Cardiac muscle cell (in vitro differentiated cells and primary cell): Measurements from ENCODE around the gene CABCOCO1. TPM values are rescaled to one million over a fixed set of nuclear protein-coding genes. Genes with fewer than 3 reads are reported as not detected.

Experiments used
- DNase-seq, 2 donors: peaks; one replicate each; pipeline versions ENCODE4 v3.0.0 to v3.0.0-alpha.2; 2010 to 2017; ENCODE audit warnings: low read depth in 1 of 2, low spot score in 1 of 2
- H3K27ac ChIP-seq: fragments of 200-600 bp; sonication (generic); 2 replicates; pipeline ENCODE4 v1.5.1; 2016
- H3K27me3 ChIP-seq: fragments of 200-600 bp; sonication (generic); 2 replicates; pipeline ENCODE4 v1.6.0; 2016; ENCODE audit warnings: control low read depth
- H3K36me3 ChIP-seq: fragments of 200-600 bp; sonication (generic); 2 replicates; pipeline ENCODE4 v1.5.1; 2016; ENCODE audit warnings: control low read depth
- H3K4me1 ChIP-seq: fragments of 200-600 bp; sonication (generic); 2 replicates; pipeline ENCODE4 v1.8.1; 2017; ENCODE audit warnings: low read depth, mild to moderate bottlenecking, mixed run types
- H3K4me3 ChIP-seq: fragments of 200-600 bp; sonication (generic); 2 replicates; pipeline ENCODE4 v1.5.1; 2016; ENCODE audit warnings: mild to moderate bottlenecking
- H3K9me3 ChIP-seq: fragments of 200-600 bp; sonication (generic); 2 replicates; pipeline ENCODE4 v1.5.1; 2017; ENCODE audit warnings: low read depth, mild to moderate bottlenecking, control low read depth
- CTCF ChIP-seq: IDR thresholded peaks from 2 replicates; pipeline ENCODE4 v1.5.1; 2012; ENCODE audit warnings: low read depth, mild to moderate bottlenecking, low read length
- polyA plus RNA-seq: library from polyadenylated mRNA; unstranded; fragments of >200 nt; fragmentation: Nextera tagmentation; extraction: Ambion mirVana; gene quantifications from 2 replicates; pipeline ENCODE4 v1.2.1, GENCODE V29; 2016
- total RNA-seq: library from RNA; depleted of rRNA; stranded (reverse); fragments of >200 nt; gene quantifications from 2 replicates; pipeline ENCODE4 v1.2.3, GENCODE V29; 2016

The CABCOCO1 gene
- total and polyA plus RNA-seq, 2 experiments from 2014 or later: 1.5 TPM

GRCh38 chr10:61805091-61805490 lies 142.4 kb downstream of the CABCOCO1 start:
- H3K27ac ChIP-seq: no peak overlapping the region
- peaks cover 7% of the 10 kb centered on the region for H3K4me1 ChIP-seq
- H3K4me3 ChIP-seq: no peak overlapping the region
- no peak for TF ChIP-seq CTCF
- H3K36me3 ChIP-seq: no peaks in the 10 kb centered on the region
- no peak for DNase-seq
- no peaks in the 10 kb centered on the region for H3K27me3 ChIP-seq
- no peaks in the 10 kb centered on the region for H3K9me3 ChIP-seq

GRCh38 chr10:61810263-61810662 lies 147.5 kb downstream of the CABCOCO1 start:
- Histone ChIP-seq H3K36me3 (no peaks in the 10 kb centered on the region), H3K4me1 (peaks cover 7% of the 10 kb centered on the region), H3K4me3 (no peak overlapping the region), H3K27me3 (no peaks in the 10 kb centered on the region), H3K27ac (no peak overlapping the region), H3K9me3 (no peaks in the 10 kb centered on the region)
- no peak for DNase-seq
- TF ChIP-seq CTCF: no peak

GRCh38 chr10:61812052-61812721 lies 149.5 kb downstream of the CABCOCO1 start:
- no peak for DNase-seq
- no peak for TF ChIP-seq CTCF
- Histone ChIP-seq H3K4me1 (peaks cover 7% of the 10 kb centered on the region), H3K36me3 (no peaks in the 10 kb centered on the region), H3K27me3 (no peaks in the 10 kb centered on the region), H3K9me3 (no peaks in the 10 kb centered on the region), H3K4me3 (no peak overlapping the region), H3K27ac (no peak overlapping the region)

- no peak overlapping the region for H3K27ac ChIP-seq
- no peak for DNase-seq
- peaks cover 7% of the 10 kb centered on the region for H3K4me1 ChIP-seq
- TF ChIP-seq CTCF: no peak
- H3K27me3 ChIP-seq: no peaks in the 10 kb centered on the region
- H3K4me3 ChIP-seq: no peak overlapping the region
- H3K36me3 ChIP-seq: no peaks in the 10 kb centered on the region
- no peaks in the 10 kb centered on the region for H3K9me3 ChIP-seq
Observed at GRCh38 chr10:61812920-61813319, 150.2 kb downstream of the CABCOCO1 start.

GRCh38 chr10:61814160-61814559 lies 151.4 kb downstream of the CABCOCO1 start:
- Histone ChIP-seq H3K4me3 (no peak overlapping the region), H3K27me3 (no peaks in the 10 kb centered on the region), H3K36me3 (no peaks in the 10 kb centered on the region), H3K27ac (no peak overlapping the region), H3K4me1 (no peaks in the 10 kb centered on the region), H3K9me3 (no peaks in the 10 kb centered on the region)
- no peak for TF ChIP-seq CTCF
- DNase-seq: no peak

GRCh38 chr10:61815496-61815895 lies 152.8 kb downstream of the CABCOCO1 start:
- Histone ChIP-seq H3K4me1 (no peaks in the 10 kb centered on the region), H3K9me3 (no peaks in the 10 kb centered on the region), H3K4me3 (no peak overlapping the region), H3K27me3 (no peaks in the 10 kb centered on the region), H3K36me3 (no peaks in the 10 kb centered on the region), H3K27ac (no peak overlapping the region)
- peak in 1 of 2 donors; percentile 64 for DNase-seq
- no peak for TF ChIP-seq CTCF
